GM23338 (cell line): ENCODE results near the gene NAALADL2. TPM values are rescaled to one million over a fixed set of nuclear protein-coding genes. Genes with fewer than 3 reads are reported as not detected.

Experiments
- ATAC-seq: fragments of 200-7000 bp; cut with Tn5 transposase; 3 replicates; pipeline ENCODE4 v1.9.1; 2020
- DNase-seq: peaks from one replicate; pipeline ENCODE4 v3.0.0-alpha.2; 2015; ENCODE audit warnings: low spot score
- H2AFZ ChIP-seq: fragments of 200-600 bp; sonication (generic); 2 replicates; pipeline ENCODE4 v1.8.0; 2016; ENCODE audit warnings: antibody characterized with exemption, mild to moderate bottlenecking, moderate library complexity
- H3F3A ChIP-seq: fragments of 200-600 bp; sonication (generic); replicated peaks from 2 replicates; pipeline ENCODE4 v1.8.0; 2017; ENCODE audit warnings: antibody characterized with exemption, mixed run types, low read depth
- H3K27ac ChIP-seq: fragments of 200-600 bp; sonication (generic); 2 replicates; pipeline ENCODE4 v1.6.1; 2016; ENCODE audit warnings: low read depth
- H3K27me3 ChIP-seq: fragments of 200-600 bp; sonication (generic); 2 replicates; pipeline ENCODE4 v1.8.0; 2016; ENCODE audit warnings: mild to moderate bottlenecking, mixed run types, moderate library complexity; ENCODE audit not compliant: insufficient read depth
- H3K36me3 ChIP-seq: fragments of 200-600 bp; sonication (generic); 2 replicates; pipeline ENCODE4 v1.8.0; 2016; ENCODE audit warnings: mild to moderate bottlenecking; ENCODE audit not compliant: insufficient read depth
- H3K4me1 ChIP-seq: fragments of 200-600 bp; sonication (generic); 2 replicates; pipeline ENCODE4 v1.8.0; 2016; ENCODE audit warnings: mild to moderate bottlenecking, moderate library complexity; ENCODE audit not compliant: insufficient read depth
- H3K4me2 ChIP-seq: fragments of 200-600 bp; sonication (generic); 2 replicates; pipeline ENCODE4 v1.7.1; 2017; ENCODE audit warnings: mixed run types
- H3K4me3 ChIP-seq: fragments of 200-600 bp; sonication (generic); 2 replicates; pipeline ENCODE4 v1.6.1; 2016; ENCODE audit warnings: mixed run types
- H3K79me2 ChIP-seq: fragments of 200-600 bp; sonication (generic); replicated peaks from 2 replicates; pipeline ENCODE4 v1.8.0; 2017; ENCODE audit warnings: mild to moderate bottlenecking; ENCODE audit not compliant: insufficient read depth
- H3K9me2 ChIP-seq: fragments of 200-600 bp; sonication (generic); 2 replicates; pipeline ENCODE4 v1.8.0; 2017; ENCODE audit not compliant: insufficient read depth
- H4K20me1 ChIP-seq: fragments of 200-600 bp; sonication (generic); replicated peaks from 2 replicates; pipeline ENCODE4 v1.8.0; 2017; ENCODE audit warnings: mild to moderate bottlenecking; ENCODE audit not compliant: insufficient read depth
- H3K27ac Mint-ChIP-seq: 2 replicates; pipeline ENCODE4 v1.8.0; 2020; ENCODE audit warnings: inconsistent platforms, mild to moderate bottlenecking, moderate library complexity, mixed read lengths
- H3K27me3 Mint-ChIP-seq: 3 replicates; pipeline ENCODE4 v1.8.0; 2022; ENCODE audit warnings: low read depth, mild to moderate bottlenecking, moderate library complexity, mixed read lengths, inconsistent platforms; ENCODE audit not compliant: insufficient read depth, poor library complexity
- H3K36me3 Mint-ChIP-seq: 3 replicates; pipeline ENCODE4 v1.8.0; 2021; ENCODE audit warnings: low read depth, mild to moderate bottlenecking, inconsistent platforms, moderate library complexity, mixed read lengths
- H3K4me1 Mint-ChIP-seq: 3 replicates; pipeline ENCODE4 v1.8.0; 2020; ENCODE audit warnings: mild to moderate bottlenecking, inconsistent platforms, mixed read lengths
- H3K4me3 Mint-ChIP-seq: 3 replicates; pipeline ENCODE4 v1.8.0; 2021; ENCODE audit warnings: moderate library complexity, mild to moderate bottlenecking, inconsistent platforms, mixed read lengths
- H3K9me3 Mint-ChIP-seq: 3 replicates; pipeline ENCODE4 v1.8.0; 2020; ENCODE audit warnings: moderate library complexity, mild to moderate bottlenecking, inconsistent platforms, mixed read lengths
- CTCF ChIP-seq, 2 experiments: fragments of 200-600 bp in 1 of 2; sonication (generic) in 1 of 2; conservative IDR thresholded peaks; 2 replicates each; pipeline versions ENCODE4 v1.5.1 to v1.6.1; 2016 to 2017; ENCODE audit warnings: antibody characterized with exemption in 2 of 2, low read depth in 2 of 2, mild to moderate bottlenecking in 2 of 2, moderate library complexity in 1 of 2
- ETS1 ChIP-seq: IDR thresholded peaks from 2 replicates; pipeline ENCODE4 v1.6.1; 2016; ENCODE audit warnings: antibody characterized with exemption
- EZH2phosphoT487 ChIP-seq: fragments of 200-600 bp; sonication (generic); IDR thresholded peaks from one replicate; pipeline ENCODE4 v1.8.1; 2018; ENCODE audit warnings: antibody characterized with exemption; ENCODE audit not compliant: unreplicated experiment
- JUNB ChIP-seq: IDR thresholded peaks from one replicate; pipeline ENCODE4 v1.6.1; 2016; ENCODE audit warnings: antibody characterized with exemption; ENCODE audit not compliant: unreplicated experiment
- NANOG ChIP-seq: IDR thresholded peaks from 2 replicates; pipeline ENCODE4 v1.6.1; 2016; ENCODE audit warnings: antibody characterized with exemption, borderline replicate concordance
- ZNF114 ChIP-seq: fragments of 250-450 bp; sonication (Bioruptor Pico); IDR thresholded peaks from 2 replicates; pipeline ENCODE4 v1.5.0; 2020; ENCODE audit warnings: mild to moderate bottlenecking, moderate library complexity
- ZNF462 ChIP-seq: fragments of 250-450 bp; sonication (Bioruptor Pico); IDR thresholded peaks from 2 replicates; pipeline ENCODE4 v1.5.0; 2020; ENCODE audit warnings: mild to moderate bottlenecking, moderate library complexity
- polyA plus RNA-seq: library from polyadenylated mRNA; unstranded; fragments of >200 nt; fragmentation: Nextera tagmentation; extraction: Ambion mirVana; gene quantifications from 2 replicates; pipeline ENCODE4 v1.2.1, GENCODE V29; 2016
- total RNA-seq: library from RNA; depleted of rRNA; stranded (reverse); fragments of >200 nt; shearing (Covaris generic); gene quantifications from 2 replicates; pipeline ENCODE4 v1.2.3, GENCODE V29; 2014

Gene NAALADL2
- total and polyA plus RNA-seq, 2 experiments from 2014 or later: 1.6 to 2.6 TPM

GRCh38 chr3:175301741-175302140 lies 442.6 kb downstream of the NAALADL2 start (continued):
- no peak for TF ChIP-seq CTCF (conservative IDR thresholded peaks at IDR 0.05; ENCODE audit: low read depth in 2 of 2)
- no peak for TF ChIP-seq EZH2phosphoT487
- TF ChIP-seq ETS1: no peak
- no peak for TF ChIP-seq JUNB
- no peak for TF ChIP-seq ZNF114 (CRISPR knock-in tag)

- Histone ChIP-seq H4K20me1 (no peaks in the 10 kb centered on the region), H3K4me1 (no peaks in the 10 kb centered on the region), H3K9me2 (peaks cover 3% of the 10 kb centered on the region), H3K4me3 (no peak overlapping the region), H3K79me2 (no peaks in the 10 kb centered on the region), H3K4me2 (no peak overlapping the region), H3K36me3 (no peaks in the 10 kb centered on the region), H3F3A (no peaks in the 10 kb centered on the region), H3K27ac (no peak overlapping the region), H2AFZ (peak overlapping the region; percentile 18; the same call in 1 of the 2 replicates), H3K27me3 (no peaks in the 10 kb centered on the region)
- no peaks in the 10 kb centered on the region for H3K36me3 Mint-ChIP-seq
- no peak for DNase-seq
- TF ChIP-seq EZH2phosphoT487 (no peak), JUNB (no peak)
- ATAC-seq: no peak
- H3K4me3 Mint-ChIP-seq: no peak overlapping the region
- H3K9me3 Mint-ChIP-seq: no peaks in the 10 kb centered on the region
- H3K4me1 Mint-ChIP-seq: no peaks in the 10 kb centered on the region
- H3K27me3 Mint-ChIP-seq: peaks cover 4% of the 10 kb centered on the region
- H3K27ac Mint-ChIP-seq: no peak overlapping the region; the same call in 1 of the 2 replicates
Measured at GRCh38 chr3:175304404-175304803, 445.3 kb downstream of the NAALADL2 start.

GRCh38 chr3:175307642-175308041 lies 448.5 kb downstream of the NAALADL2 start:
- no peaks in the 10 kb centered on the region for H3K79me2 ChIP-seq
- no peaks in the 10 kb centered on the region for H3K9me3 Mint-ChIP-seq
- H3K27ac ChIP-seq: no peak overlapping the region
- peaks cover 3% of the 10 kb centered on the region for H3K9me2 ChIP-seq
- no peak overlapping the region for H3K27ac Mint-ChIP-seq
- no peak overlapping the region for H3K4me3 ChIP-seq
- no peak for DNase-seq
- H3K27me3 Mint-ChIP-seq: no peaks in the 10 kb centered on the region
- no peaks in the 10 kb centered on the region for H3K4me1 ChIP-seq
- H2AFZ ChIP-seq: no peak overlapping the region
- no peaks in the 10 kb centered on the region for H3K36me3 ChIP-seq
- H3K4me1 Mint-ChIP-seq: no peaks in the 10 kb centered on the region
- no peaks in the 10 kb centered on the region for H3K27me3 ChIP-seq
- ATAC-seq: no peak
- no peaks in the 10 kb centered on the region for H3F3A ChIP-seq
- no peaks in the 10 kb centered on the region for H4K20me1 ChIP-seq
- no peak overlapping the region for H3K4me3 Mint-ChIP-seq
- no peak overlapping the region for H3K4me2 ChIP-seq
- H3K36me3 Mint-ChIP-seq: no peaks in the 10 kb centered on the region
- no peak for TF ChIP-seq CTCF (conservative IDR thresholded peaks at IDR 0.05; ENCODE audit: low read depth in 2 of 2)
- no peak for TF ChIP-seq ZNF462 (CRISPR knock-in tag)
- no peak for TF ChIP-seq NANOG
- no peak for TF ChIP-seq JUNB
